ENCODE data around the gene ADGRA3.
"Not testable (repeated sequence)": the region's sequence is repeated elsewhere in the genome, so short reads cannot be mapped to it uniquely, and the experiment has no call there.

ADGRA3 gene

GRCh38 chr4:22412013-22412412, 103.9 kb downstream of the ADGRA3 start:
- Mint-ChIP-seq H3K27me3 (no peaks in the 10 kb centered on the region), H3K4me1 (ENCODE audit: low read depth) (no peaks in the 10 kb centered on the region), H3K36me3 (ENCODE audit: low read depth) (no peaks in the 10 kb centered on the region), H3K27ac (no peak overlapping the region), H3K4me3 (no peak overlapping the region), H3K9me3 (no peaks in the 10 kb centered on the region)

GRCh38 chr4:22410645-22411247, 105.1 kb downstream of the ADGRA3 start:
- Mint-ChIP-seq H3K9me3 (no peaks in the 10 kb centered on the region), H3K27me3 (no peaks in the 10 kb centered on the region), H3K27ac (no peak overlapping the region), H3K4me1 (ENCODE audit: low read depth) (no peaks in the 10 kb centered on the region), H3K4me3 (no peak overlapping the region), H3K36me3 (ENCODE audit: low read depth) (no peaks in the 10 kb centered on the region)

GRCh38 chr4:22408474-22408873, 107.4 kb downstream of the ADGRA3 start:
- Mint-ChIP-seq H3K9me3 (no peaks in the 10 kb centered on the region), H3K27ac (no peak overlapping the region), H3K4me3 (no peak overlapping the region), H3K27me3 (no peaks in the 10 kb centered on the region), H3K36me3 (ENCODE audit: low read depth) (no peaks in the 10 kb centered on the region), H3K4me1 (ENCODE audit: low read depth) (no peaks in the 10 kb centered on the region)

GRCh38 chr4:22407361-22407760, 108.5 kb downstream of the ADGRA3 start:
- no peaks in the 10 kb centered on the region for H3K27me3 Mint-ChIP-seq
- no peak overlapping the region for H3K27ac Mint-ChIP-seq
- no peaks in the 10 kb centered on the region for H3K9me3 Mint-ChIP-seq
- no peaks in the 10 kb centered on the region for H3K36me3 Mint-ChIP-seq (ENCODE audit: low read depth)
- H3K4me1 Mint-ChIP-seq (ENCODE audit: low read depth): no peaks in the 10 kb centered on the region
- no peak overlapping the region for H3K4me3 Mint-ChIP-seq

- Mint-ChIP-seq H3K4me3 (no peak overlapping the region), H3K27ac (no peak overlapping the region), H3K27me3 (no peaks in the 10 kb centered on the region), H3K4me1 (ENCODE audit: low read depth) (peaks cover 3% of the 10 kb centered on the region), H3K36me3 (ENCODE audit: low read depth) (peaks cover 30% of the 10 kb centered on the region), H3K9me3 (peaks cover 9% of the 10 kb centered on the region)
Observed at GRCh38 chr4:22398671-22399070, 117.2 kb downstream of the ADGRA3 start.

- H3K9me3 Mint-ChIP-seq: no peaks in the 10 kb centered on the region
- no peak overlapping the region for H3K4me3 Mint-ChIP-seq
- no peaks in the 10 kb centered on the region for H3K27me3 Mint-ChIP-seq
- peaks cover 4% of the 10 kb centered on the region for H3K36me3 Mint-ChIP-seq (ENCODE audit: low read depth)
- peaks cover 4% of the 10 kb centered on the region for H3K4me1 Mint-ChIP-seq (ENCODE audit: low read depth)
- no peak overlapping the region for H3K27ac Mint-ChIP-seq
Observed at GRCh38 chr4:22391551-22391950, 124.3 kb downstream of the ADGRA3 start.

GRCh38 chr4:22389240-22389870, 126.5 kb downstream of the ADGRA3 start:
- Mint-ChIP-seq H3K27me3 (no peaks in the 10 kb centered on the region), H3K36me3 (ENCODE audit: low read depth) (peaks cover 4% of the 10 kb centered on the region), H3K4me3 (no peak overlapping the region), H3K4me1 (ENCODE audit: low read depth) (peaks cover 12% of the 10 kb centered on the region), H3K9me3 (no peaks in the 10 kb centered on the region), H3K27ac (no peak overlapping the region)

GRCh38 chr4:22385611-22386011, 130.3 kb downstream of the ADGRA3 start:
- Mint-ChIP-seq H3K27ac (peak overlapping the region; percentile 15), H3K27me3 (no peaks in the 10 kb centered on the region), H3K9me3 (no peaks in the 10 kb centered on the region), H3K4me1 (ENCODE audit: low read depth) (peaks cover 12% of the 10 kb centered on the region), H3K4me3 (no peak overlapping the region), H3K36me3 (ENCODE audit: low read depth) (peaks cover 4% of the 10 kb centered on the region)

GRCh38 chr4:22384154-22384553, 131.7 kb downstream of the ADGRA3 start:
- Mint-ChIP-seq H3K36me3 (ENCODE audit: low read depth) (peaks cover 4% of the 10 kb centered on the region), H3K27me3 (no peaks in the 10 kb centered on the region), H3K4me3 (no peak overlapping the region), H3K27ac (no peak overlapping the region), H3K4me1 (ENCODE audit: low read depth) (peaks cover 12% of the 10 kb centered on the region), H3K9me3 (no peaks in the 10 kb centered on the region)

- peaks cover 12% of the 10 kb centered on the region for H3K4me1 Mint-ChIP-seq (ENCODE audit: low read depth)
- H3K36me3 Mint-ChIP-seq (ENCODE audit: low read depth); H3K27me3 Mint-ChIP-seq: not testable (repeated sequence)
Observed at GRCh38 chr4:22382216-22382615, 133.7 kb downstream of the ADGRA3 start.

GRCh38 chr4:22372986-22373385, 142.9 kb downstream of the ADGRA3 start:
- Mint-ChIP-seq H3K27me3 (no peaks in the 10 kb centered on the region), H3K4me1 (ENCODE audit: low read depth) (no peaks in the 10 kb centered on the region), H3K4me3 (no peak overlapping the region), H3K36me3 (ENCODE audit: low read depth) (no peaks in the 10 kb centered on the region), H3K9me3 (peaks cover 3% of the 10 kb centered on the region), H3K27ac (no peak overlapping the region)

More at GRCh38 chr4:22382216-22382615, 133.7 kb downstream of the ADGRA3 start:
- not testable (repeated sequence) for H3K27ac Mint-ChIP-seq, H3K9me3 Mint-ChIP-seq, H3K4me3 Mint-ChIP-seq

GRCh38 chr4:22369901-22370562, 145.8 kb downstream of the ADGRA3 start:
- Mint-ChIP-seq H3K27me3 (no peaks in the 10 kb centered on the region), H3K4me1 (ENCODE audit: low read depth) (no peaks in the 10 kb centered on the region), H3K9me3 (peaks cover 3% of the 10 kb centered on the region), H3K27ac (no peak overlapping the region), H3K4me3 (no peak overlapping the region), H3K36me3 (ENCODE audit: low read depth) (no peaks in the 10 kb centered on the region)

- Mint-ChIP-seq H3K4me1 (ENCODE audit: low read depth) (no peaks in the 10 kb centered on the region), H3K27me3 (no peaks in the 10 kb centered on the region), H3K9me3 (peaks cover 10% of the 10 kb centered on the region), H3K4me3 (no peak overlapping the region), H3K36me3 (ENCODE audit: low read depth) (no peaks in the 10 kb centered on the region), H3K27ac (no peak overlapping the region)
Observed at GRCh38 chr4:22363787-22364186, 152.1 kb downstream of the ADGRA3 start.

GRCh38 chr4:22363036-22363435, 152.8 kb downstream of the ADGRA3 start:
- Mint-ChIP-seq H3K4me3 (no peak overlapping the region), H3K27ac (no peak overlapping the region), H3K9me3 (peaks cover 10% of the 10 kb centered on the region), H3K27me3 (no peaks in the 10 kb centered on the region), H3K4me1 (ENCODE audit: low read depth) (no peaks in the 10 kb centered on the region), H3K36me3 (ENCODE audit: low read depth) (no peaks in the 10 kb centered on the region)

GRCh38 chr4:22356987-22357596, 158.8 kb downstream of the ADGRA3 start:
- H3K36me3 Mint-ChIP-seq (ENCODE audit: low read depth): no peaks in the 10 kb centered on the region
- H3K27me3 Mint-ChIP-seq: no peaks in the 10 kb centered on the region
- no peak overlapping the region for H3K27ac Mint-ChIP-seq
- H3K4me3 Mint-ChIP-seq: no peak overlapping the region
- no peaks in the 10 kb centered on the region for H3K4me1 Mint-ChIP-seq (ENCODE audit: low read depth)
- H3K9me3 Mint-ChIP-seq: peaks cover 10% of the 10 kb centered on the region
